Measurements from ENCODE around the gene ABLIM3.

ABLIM3 gene

DNA sequence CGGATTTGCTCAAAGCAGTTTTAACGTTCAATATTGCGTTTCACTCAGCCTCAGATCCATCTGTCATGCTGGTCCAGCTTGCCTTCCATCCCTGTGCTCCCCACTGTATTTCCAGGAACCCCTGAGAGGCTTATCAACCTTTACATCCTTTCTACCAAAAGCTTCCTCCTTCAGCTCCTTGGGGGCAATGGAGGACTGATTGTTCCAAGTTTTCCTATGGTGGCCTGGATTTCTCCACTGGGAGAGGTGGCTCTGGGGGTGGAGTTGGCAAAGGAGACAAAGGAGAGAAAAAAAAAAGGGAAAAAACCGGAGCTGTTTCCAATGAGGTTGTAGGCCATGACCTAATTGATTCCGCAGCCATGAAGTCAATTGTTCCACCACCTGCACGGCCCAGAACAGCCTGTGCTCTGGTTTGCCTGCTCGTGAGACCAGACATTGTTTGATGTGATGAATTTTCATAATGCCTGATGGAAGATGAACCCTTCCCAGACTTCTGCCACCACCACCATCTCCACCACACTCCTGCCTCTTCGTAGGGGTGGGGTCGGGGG is 54.1 kb downstream of the ABLIM3 start:
- no peak for FAIRE-seq

DNA sequence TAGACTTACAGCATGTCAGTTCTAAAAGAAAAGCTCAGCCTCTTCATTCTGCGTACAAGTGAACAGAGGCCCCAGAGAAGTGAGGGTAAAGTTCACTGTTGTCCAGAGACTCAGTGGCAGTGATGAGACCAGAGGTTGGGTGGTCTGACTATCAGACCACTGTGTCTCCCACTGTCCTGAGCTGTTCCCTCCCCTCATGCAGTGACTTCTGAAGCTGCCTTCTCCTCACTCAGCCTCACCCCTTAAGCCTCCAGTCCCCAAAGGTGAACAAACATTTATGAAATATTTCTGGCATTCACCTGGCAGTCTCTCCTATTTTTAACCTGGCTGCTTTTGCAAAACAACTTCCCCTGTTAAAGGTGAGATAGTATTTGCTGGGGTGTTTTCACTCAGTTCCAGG is 54.7 kb downstream of the ABLIM3 start:
- no peak for FAIRE-seq

DNA sequence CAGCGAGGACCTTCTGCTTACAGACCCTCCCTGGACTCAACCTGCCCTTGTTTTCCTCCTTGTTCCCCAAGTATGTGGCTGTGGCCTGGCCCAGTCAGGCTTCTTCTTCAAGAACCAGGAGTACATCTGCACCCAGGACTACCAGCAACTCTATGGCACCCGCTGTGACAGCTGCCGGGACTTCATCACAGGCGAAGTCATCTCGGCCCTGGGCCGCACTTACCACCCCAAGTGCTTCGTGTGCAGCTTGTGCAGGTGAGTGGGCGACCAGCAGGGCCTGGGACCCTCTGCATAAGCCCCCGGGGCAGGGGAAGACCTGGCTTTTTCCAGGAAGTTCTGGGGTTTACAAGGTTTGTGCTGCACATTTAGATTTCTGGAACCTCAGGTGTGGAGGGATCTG is 56.9 kb downstream of the ABLIM3 start:
- no peak for FAIRE-seq

DNA sequence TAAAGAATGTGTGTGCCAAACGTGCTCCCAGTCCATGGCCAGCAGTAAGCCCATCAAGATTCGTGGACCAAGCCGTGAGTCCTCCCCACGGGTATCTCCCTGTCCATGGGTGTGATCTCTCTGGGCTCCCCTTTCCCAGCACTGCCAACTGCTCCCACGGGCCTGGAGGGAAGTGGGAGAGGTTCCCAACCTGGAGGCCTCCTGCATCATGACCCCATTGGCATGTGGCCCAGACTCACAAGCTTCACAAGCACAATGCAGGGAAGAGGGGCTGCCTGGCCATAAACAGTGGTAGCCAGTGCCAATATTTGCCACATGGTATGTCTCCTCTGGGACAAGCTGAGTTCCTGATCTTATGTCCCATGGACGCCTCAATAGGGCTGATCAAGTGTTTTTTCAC is 59.1 kb downstream of the ABLIM3 start:
- no peak for FAIRE-seq

DNA sequence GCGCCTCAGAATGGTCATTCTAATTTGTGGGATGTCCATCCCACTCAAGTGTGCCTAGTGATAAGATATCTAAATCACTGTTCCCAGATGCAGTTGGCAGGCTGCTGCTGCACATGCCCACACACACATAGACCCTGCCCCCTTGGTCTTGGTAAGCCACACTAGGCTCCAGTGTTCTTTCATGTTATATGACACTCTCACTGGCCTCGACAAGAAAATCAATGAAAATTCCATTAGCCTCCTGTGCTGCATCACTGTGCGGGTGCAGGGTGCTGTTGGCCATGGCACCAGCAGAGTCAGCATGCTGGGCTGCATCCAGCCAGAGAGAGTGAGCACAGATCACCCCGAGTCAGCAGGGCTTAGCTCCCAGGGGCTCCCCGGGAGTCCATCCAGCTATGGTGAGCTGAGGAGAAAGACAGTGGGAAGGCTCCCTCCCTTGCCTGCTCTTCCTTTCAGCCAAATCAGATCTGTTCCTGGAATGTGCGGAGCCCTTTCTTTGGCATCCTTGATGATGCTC is 59.9 kb downstream of the ABLIM3 start:
- no peak for FAIRE-seq

DNA sequence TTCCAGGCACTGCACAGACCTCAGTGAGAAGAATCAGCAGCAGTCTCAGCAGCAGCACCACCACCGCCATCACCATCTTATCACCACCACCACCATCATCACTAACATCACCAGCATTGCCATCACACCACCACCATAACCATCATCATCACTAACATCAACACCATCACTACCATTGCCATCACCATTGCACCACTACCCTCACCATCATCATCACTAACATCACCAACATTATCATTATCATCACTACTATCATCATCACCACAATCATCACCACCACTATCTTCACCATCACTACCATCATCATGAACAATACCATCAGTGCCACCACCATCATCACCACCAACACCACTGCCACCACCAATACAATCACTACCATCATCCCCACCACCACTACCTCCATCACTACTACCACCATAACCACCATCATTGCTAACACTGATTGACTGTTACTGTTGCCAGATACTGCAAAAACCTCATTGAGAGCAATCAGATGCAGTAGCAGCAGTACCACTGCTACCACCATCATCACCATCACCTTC is 61.7 kb downstream of the ABLIM3 start:
- no peak for FAIRE-seq

DNA sequence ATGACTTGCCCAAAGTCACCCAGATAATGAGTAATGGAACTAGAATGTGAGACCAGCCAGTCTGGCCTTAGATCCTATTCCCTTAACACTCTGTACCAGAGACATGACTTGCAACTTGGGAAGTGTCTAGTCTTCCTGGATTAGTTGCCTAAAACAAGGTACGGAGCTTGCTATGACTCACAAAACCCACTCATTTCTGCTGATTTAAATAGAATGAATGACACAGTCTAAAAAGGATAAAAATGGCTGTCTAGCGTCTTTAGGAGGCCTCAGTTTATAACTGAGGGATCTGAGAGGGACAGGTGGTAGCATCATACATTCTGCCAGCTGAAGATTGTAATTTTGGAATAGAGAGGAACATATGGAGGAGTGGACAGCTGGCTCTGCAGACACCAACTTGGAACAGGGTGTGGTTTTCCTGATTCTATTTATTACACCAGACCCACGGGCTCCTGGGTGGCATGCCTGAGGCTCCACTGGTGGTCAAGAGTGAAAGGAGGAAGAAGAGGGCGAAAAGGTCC is 62.7 kb downstream of the ABLIM3 start:
- no peak for FAIRE-seq

DNA sequence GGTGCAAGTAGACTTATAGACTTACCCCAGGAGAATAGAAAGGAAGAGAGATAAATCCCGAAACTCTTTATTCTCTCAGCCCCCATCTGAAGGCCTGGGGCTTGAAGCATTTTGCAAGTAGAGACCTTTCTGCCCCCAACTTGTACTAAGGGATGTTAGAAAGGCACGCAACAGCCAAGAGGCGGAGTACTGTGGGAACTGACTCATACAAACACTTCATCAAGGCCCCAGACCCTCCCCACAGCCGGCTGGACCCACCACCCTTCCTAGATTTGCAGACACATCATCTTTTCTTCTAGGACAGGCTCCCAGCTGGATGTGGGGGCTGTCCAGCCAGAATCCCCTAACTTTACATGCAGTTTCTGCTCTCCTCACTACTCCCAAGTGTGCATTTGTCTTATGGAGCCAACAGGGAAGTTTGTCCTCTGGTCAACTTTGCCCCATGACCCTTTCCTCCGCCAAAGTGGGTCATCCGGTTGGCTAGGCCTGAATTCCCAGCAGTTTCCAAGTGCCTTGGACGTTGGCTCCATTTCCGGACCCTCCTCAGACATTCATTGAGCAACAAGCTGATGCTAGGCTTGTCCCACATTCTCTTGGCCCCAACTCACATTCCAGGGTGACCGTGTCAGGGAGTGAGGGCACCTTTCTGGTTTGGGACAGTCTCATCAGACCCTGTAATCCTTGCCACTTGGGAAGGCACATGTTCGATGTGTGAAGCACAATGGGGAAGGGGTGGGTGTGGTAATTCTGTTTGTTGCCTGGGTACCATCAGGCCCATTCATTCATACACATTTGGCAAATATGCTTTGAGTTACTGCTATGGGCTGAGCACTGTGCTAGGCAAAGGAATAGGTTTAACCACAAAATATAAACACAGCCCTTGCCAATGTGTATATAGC is 64.6 kb downstream of the ABLIM3 start:
- FAIRE-seq, result no peak

DNA sequence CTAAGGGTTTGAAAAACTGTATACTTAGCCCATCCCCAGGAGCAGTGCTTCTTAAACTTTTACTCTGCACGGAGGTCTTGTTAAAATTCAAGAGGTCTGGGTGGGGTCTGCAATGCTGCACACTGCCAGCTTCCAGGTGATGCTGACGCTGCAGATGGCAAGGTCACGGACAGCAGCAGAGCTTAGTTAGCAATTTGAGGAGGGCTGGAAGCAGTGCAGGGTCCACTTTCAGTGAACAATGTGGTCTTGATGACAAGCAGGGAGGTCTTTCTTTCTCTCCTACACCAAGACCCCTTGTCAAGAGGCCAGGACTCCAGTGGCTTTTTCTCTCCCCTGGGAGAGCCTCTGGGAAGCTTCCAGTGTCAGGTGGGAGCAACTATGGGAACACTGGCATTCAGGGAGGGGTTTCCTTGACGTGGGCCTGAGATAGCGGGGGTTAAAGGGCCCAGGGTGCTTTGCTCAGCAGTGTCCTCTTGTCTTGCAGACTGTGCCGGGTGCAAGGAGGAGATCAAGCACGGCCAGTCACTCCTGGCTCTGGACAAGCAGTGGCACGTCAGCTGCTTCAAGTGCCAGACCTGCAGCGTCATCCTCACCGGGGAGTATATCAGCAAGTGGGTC is 65.3 kb downstream of the ABLIM3 start:
- FAIRE-seq, result no peak

DNA sequence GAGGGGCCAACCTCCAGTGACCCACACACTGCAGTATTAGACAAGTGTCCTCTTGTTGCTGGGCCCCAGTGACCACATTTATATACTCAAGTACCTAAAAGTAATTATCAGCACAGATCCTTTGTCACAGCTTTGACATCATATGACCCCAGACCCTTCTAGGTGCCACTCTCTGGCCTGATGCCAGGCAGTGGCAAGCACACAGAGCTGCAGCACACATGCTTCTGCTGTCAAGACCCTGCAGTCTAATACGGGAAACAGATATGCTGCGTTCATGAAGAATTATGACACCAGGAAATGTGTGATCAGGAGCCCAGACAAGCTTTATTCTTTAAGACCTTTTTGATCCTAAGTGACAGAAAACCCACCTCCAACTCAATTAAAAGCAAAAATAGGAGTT is 66.5 kb downstream of the ABLIM3 start:
- no peak for FAIRE-seq

DNA sequence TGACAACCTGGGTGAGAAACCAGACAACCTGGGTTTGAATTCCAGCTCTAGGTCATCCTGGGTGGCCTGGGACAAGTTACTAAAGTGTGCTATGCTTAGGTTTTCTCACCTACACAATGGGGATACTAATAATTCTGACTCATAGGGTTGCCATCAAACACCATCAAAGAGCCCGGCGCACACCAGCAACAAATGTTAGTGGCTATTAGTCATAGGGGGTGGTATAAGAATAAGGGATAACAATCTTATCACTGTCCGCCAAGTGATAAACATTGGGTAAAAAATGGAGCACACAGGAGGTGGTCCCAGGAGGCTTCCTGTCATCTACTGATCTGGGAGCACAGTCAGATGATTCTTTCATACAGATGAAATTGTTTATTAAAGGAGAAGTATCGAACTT is 68.9 kb downstream of the ABLIM3 start:
- no peak for FAIRE-seq

DNA sequence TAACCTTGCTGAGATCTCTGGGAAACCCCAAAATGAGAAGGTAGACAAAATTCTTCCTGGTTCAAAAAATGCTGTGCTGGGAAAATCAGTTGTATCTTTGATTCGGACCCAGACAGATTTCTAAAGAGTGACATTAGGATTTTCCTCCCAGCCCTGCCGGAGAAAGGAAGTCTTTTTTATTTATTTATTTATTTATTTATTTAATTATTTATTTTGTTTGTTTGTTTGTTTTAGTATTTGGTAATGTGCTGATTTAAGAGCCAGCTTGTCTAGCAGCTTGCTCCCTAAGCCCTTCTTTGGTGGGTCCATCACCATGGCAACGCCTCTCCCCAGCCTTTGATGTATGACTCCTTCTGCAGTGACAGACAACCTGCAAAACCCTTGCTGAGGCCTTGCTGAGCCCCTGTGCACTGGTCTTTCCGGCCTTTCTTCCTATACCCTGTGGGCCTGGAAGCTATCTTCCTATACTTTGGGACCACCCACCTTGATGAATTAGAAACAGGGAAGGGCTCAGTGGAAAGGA is 69.7 kb downstream of the ABLIM3 start:
- no peak for FAIRE-seq

DNA sequence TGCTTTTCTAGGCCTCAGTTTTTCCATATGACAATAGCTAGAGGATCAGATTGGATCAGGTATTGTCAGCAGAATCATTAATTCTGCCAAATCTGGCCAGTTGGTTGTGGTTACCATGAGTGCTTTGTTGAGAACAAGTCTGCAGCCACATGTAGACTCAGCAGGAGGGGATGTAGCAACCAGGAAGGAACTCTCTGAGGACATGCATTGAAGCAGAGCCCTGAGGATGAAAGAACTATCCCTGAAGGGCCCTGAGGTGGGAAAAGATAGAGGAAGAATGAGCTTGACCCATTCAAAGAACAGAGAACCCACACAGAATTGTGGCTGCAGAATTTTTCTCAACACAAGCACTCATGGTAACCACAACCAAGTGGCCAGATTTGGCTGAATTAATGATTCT is 70.3 kb downstream of the ABLIM3 start:
- FAIRE-seq, result no peak

DNA sequence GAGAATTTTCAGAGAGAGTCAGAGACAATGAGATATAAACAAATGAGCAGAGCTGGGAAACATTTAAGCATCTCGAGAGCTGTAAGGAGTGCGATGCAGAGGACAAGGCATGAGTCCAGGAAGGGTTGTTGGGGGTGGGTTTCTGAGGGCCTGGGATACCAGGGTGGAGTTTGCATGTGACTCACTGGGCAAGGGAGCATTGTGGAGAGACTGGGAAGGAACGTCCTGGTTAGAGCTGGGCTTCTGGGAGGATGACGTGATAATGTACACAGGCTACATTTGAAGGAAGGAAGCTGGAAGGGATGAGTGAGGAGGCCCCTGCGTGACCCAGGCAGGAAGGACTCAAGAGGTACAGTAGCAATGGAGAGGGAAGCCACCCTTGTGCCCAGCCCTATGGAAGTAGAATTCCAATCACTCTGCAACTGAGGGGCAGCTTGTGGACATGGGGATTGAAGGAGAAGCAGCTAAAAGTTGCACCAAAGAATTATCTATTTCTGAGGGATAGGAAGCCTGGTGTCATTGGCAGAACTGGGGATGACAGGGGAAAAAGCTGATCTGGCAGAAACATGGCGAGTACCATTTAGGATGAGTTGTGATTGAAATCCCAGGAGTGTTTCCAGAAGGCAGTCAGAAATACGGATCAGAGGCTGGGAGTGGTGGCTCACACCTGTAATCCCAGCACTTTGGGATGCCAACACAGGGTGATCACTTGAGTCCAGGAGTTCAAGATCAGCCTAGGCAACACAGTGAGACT is 71.1 kb downstream of the ABLIM3 start:
- FAIRE-seq, result no peak

DNA sequence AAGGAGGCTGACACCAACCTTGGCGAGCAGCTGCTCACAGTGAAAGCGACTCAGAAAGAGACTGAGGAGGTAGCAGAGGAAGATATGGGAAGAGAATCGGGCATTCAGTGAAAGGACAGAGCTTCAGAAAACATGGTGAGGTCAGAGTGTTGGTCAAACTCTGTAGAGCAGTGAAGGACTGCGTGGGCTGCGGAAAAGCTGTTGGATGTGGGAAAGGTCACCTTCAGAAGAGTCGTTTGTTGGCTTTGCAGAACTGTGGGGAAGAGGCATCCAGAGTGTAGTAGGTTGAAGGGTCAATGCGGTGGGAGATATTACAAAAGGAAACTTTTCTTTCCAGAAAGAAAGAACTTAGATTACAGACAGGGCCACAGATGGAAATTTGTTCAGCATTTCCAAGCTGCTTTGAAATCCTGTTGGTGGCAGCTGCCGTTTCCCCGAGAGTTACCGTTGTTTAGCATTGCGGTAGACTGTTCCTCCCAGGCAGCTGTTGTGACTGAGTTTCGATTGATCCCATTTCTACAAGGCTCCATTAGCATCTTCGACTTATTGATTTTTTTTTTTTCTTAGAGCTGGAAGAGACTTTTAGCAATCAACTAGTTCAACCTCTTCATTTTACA is 72.1 kb downstream of the ABLIM3 start:
- no peak for FAIRE-seq

DNA sequence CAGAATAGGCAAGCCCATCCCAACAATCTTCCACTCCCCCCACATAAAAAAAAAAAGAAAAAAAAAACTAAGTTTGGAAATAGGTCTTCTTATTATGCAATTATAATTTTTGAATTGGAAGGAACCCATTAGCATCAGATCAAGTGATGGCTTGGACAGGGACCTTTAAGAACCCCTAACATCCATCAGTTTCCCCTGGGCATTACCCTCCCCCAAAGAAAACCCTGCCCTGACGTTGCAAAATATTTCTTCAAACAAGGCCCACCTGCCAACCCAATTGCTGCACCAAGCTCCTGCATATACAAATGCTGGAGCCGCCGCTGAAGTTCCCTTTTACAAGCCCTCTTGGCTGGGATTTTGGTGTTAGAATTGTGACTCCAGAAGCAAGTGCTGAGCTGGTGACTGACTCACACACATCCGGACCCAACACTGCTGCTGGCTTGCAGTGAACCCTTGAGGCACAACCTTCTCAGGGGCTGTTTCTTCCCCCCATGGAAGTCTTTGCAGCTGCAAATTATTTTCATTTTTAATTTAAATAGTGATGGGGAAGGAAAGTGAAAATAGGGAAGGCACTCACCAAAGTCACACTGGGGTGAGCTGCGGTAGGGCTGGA is 74.3 kb downstream of the ABLIM3 start:
- FAIRE-seq, result no peak

DNA sequence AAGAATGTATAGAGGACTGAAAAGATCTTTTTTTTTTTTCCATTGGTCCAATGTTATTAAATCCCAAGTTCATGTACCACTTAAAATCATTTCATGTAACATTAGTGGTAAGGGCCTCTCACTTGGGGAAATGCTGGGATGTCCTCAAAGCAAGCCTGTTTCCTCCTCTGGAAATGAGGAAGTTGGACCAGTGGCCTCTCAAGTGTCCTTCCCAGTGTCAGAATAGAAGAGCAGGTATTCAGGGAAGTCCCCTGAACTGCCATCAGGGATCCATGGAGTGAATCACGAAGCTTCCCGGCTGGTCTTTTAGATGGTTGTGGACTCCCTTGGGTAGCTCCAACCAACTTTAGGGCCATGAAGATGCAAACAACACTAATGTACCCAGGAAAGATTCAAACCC is 75.2 kb downstream of the ABLIM3 start:
- no peak for FAIRE-seq

DNA sequence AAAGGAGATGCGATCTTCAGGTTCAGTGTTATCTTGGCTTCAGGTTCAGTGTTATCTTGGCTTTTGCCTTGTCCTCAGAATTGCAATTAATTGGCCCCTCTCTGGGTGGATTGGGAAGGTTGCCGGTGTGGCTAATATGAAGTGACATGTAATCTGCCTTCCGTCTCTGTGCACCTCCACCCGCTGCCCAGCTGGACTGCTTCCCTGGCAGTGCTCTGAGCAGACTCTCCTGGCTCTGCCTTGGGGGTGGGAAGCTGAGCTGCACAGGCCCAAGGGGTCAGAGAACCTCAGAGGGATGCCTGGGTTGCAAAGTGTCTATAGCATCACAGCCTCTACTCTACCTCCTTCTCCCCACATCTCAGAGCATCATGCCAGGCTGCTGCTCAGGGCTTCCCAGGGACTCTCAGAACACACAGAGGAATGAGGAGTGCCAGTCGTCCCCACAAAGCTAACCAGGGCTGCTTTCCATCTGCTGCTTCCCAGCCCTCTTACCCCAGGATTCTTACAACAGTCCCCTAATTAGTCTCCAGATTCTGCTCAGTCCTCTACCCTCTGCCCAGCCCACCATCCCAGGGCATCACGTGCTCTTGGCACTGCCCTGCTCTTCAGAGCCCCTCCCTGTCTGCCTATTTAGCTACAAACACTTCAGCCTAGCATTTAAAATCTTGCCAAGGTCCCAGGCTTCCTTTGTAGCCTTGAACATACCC is 76.0 kb downstream of the ABLIM3 start:
- no peak for FAIRE-seq

DNA sequence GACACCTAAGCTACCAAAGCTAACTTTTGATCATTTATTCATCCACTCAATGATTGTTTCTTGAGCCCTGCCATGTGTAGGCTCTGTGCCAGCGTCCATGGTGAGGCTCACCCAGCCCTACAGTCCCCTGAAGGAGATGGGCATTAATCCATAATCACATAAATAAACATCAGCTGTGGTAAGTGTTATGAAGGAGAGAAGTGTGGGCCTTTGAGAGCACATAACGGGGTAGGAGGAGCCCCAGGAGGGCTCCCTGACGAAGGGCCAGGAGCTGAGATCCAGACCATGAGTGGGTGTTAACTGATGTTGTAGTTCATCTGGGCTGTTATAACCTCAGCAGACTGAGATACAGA is 76.5 kb downstream of the ABLIM3 start:
- FAIRE-seq, result no peak

DNA sequence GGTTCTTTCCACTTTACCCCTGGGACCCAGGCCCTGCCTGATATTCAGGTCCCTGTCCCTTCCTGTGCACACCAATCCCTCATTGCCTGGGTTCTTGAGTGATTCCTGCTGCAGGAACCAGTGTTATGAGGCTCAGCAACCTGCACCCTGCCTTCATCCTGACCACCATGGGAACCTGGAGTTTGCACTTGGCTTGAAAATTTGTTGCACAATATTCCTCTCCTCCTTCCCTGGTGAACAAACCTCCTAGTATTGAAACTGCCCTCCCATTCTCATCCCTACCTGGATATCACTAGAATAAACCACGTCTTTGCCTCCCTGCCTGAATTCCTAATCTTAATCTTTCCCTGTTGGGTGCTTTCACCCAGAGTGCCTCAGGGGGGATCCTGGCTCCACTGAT is 78.3 kb downstream of the ABLIM3 start:
- no peak for FAIRE-seq

DNA sequence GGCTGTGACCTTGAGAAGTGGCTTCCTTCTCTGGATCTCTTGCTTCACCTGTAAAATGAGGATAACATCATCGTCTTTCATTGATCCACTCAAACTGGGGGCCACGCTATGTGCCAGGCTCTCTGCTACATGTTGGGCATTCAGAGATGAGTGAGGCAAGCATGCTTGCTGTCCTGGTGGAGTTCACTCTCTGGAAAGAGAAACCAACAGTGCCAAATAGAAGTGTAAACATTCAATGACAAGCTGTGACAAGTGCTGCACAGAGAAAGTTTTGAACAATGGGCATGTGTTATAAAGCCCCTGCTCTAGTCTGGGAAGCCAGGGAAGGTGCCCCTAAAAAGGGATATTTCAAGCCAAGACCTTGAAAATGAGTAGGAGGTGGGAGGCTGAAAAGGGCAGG is 79.5 kb downstream of the ABLIM3 start:
- no peak for FAIRE-seq
